ENCODE data around the gene ZNF536.
"Not testable (repeated sequence)": the region's sequence is repeated elsewhere in the genome, so short reads cannot be mapped to it uniquely, and the experiment has no call there.

ZNF536 gene

DNA sequence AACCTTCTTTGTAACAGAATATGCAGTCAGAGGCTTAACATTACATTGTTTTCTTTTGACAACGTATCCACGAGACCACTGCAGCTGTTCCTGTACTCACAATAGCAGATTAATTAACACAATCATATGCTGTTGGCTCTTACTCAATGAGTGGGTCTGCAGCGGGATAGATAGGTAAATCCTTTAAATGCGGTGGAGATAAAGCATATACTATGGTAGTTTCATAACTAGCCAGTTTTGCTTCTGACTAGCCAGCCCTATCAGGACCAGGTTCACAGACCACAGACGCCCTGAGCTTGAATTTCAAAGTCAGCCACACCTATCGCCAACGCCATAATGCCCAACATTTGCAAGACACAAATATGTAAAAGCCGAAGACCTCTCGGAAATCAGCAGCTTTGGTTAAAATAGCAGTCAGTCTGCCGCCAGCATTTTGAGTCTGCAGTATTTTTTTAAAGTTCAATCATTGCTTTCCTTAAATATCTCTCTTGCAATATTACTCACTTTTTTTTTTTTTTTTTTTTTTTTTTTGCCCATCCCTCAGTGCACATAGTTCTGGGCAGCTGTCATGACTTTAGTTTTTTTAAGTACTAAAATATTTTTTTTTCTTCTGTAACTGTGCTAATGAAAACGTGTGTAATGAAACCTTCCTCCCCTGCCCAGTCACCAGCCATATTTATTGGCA, 120.5 kb downstream of the ZNF536 start:
- CTCF ChIA-PET: no interaction called here
- Mint-ChIP-seq H3K4me3 (no peak overlapping the region), H3K27ac (no peak overlapping the region), H3K36me3 (no peaks in the 10 kb centered on the region), H3K9me3 (peaks cover 2% of the 10 kb centered on the region), H3K4me1 (no peaks in the 10 kb centered on the region), H3K27me3 (no peaks in the 10 kb centered on the region)
- no peak for DNase-seq

DNA sequence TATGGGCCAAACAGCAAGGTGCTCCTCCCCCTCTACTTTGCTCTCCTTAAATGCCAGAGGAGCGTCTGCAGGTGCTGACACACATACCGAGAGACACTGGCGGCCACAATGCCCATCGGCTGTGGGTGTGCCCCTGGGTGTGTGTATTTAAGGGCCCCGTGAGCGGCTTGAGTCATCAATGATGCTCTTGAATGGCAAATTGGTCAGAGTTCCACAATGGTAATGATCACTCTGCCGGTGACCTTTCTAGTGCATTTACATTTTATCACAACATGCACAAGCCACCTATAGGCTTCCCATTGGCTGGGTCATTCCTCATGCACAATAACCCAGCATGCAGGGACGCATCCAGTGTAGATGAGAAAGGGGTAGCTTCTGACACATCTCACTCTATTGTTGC, 124.8 kb downstream of the ZNF536 start:
- CTCF ChIA-PET: no interaction called here
- H3K4me3 Mint-ChIP-seq: no peak overlapping the region
- no peak for DNase-seq
- H3K27me3 Mint-ChIP-seq: no peaks in the 10 kb centered on the region
- peaks cover 2% of the 10 kb centered on the region for H3K9me3 Mint-ChIP-seq
- H3K27ac Mint-ChIP-seq: no peak overlapping the region
- H3K4me1 Mint-ChIP-seq: no peaks in the 10 kb centered on the region
- H3K36me3 Mint-ChIP-seq: no peaks in the 10 kb centered on the region

- DNase-seq, H3K4me3 Mint-ChIP-seq, H3K9me3 Mint-ChIP-seq, H3K27me3 Mint-ChIP-seq, H3K27ac Mint-ChIP-seq, CTCF ChIA-PET, H3K36me3 Mint-ChIP-seq, H3K4me1 Mint-ChIP-seq: not testable (repeated sequence)
Measured at GRCh38 chr19:30498085-30498484, 125.9 kb downstream of the ZNF536 start.

DNA sequence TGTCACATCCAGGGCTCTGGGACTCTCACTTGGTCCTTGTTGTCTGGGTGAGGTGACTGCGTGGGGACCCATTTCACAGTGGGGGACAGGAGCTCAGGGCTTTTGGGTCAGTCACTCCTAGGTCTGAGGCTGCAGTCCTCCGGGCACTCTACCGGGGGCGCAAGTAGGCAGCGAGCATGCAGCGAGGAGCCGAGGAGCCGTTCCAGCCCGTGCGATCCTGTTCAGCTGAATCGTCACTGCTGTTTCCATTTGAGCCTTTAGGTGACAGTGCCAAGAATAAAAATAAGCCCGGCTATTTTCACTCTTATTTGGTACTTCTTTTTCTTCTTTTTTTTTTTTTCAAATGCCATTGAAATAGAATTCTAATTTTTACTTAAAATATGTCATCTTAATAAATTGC, 126.5 kb downstream of the ZNF536 start:
- Mint-ChIP-seq H3K4me1 (no peaks in the 10 kb centered on the region), H3K9me3 (peaks cover 2% of the 10 kb centered on the region), H3K36me3 (no peaks in the 10 kb centered on the region), H3K27me3 (no peaks in the 10 kb centered on the region), H3K4me3 (no peak overlapping the region), H3K27ac (no peak overlapping the region)
- DNase-seq: no peak
- CTCF ChIA-PET: no interaction called here

DNA sequence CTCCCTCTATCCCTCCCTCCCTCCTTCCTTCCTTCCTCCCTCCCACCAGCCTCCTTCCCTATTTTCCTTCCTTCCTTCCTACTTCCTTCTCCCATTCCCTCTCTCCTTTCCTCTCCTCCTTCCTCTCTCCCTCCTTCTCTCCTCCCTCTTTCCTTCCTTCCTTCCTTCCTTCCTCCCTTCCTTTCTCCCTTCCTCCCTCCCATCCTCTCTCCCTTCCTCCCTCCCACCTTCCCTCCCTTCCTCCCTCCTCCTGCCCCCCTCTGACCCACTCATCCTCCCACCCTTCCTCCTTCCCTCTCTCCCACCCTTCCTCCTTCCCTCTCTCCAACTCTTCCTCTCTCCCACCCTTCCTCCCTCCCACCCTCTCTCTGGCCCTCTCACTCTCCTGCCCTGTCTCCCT, 132.1 kb downstream of the ZNF536 start:
- H3K27me3 Mint-ChIP-seq: no peaks in the 10 kb centered on the region
- no peak overlapping the region for H3K27ac Mint-ChIP-seq
- no peak for DNase-seq
- CTCF ChIA-PET: no interaction called here
- H3K9me3 Mint-ChIP-seq: no peaks in the 10 kb centered on the region
- H3K4me3 Mint-ChIP-seq: no peak overlapping the region
- no peaks in the 10 kb centered on the region for H3K4me1 Mint-ChIP-seq
- no peaks in the 10 kb centered on the region for H3K36me3 Mint-ChIP-seq

GRCh38 chr19:30512176-30513081, 140.2 kb downstream of the ZNF536 start:
- no peak for DNase-seq
- CTCF ChIA-PET: no interaction called here
- no peaks in the 10 kb centered on the region for H3K9me3 Mint-ChIP-seq
- no peaks in the 10 kb centered on the region for H3K27me3 Mint-ChIP-seq
- H3K4me1 Mint-ChIP-seq: no peaks in the 10 kb centered on the region
- no peak overlapping the region for H3K27ac Mint-ChIP-seq
- no peaks in the 10 kb centered on the region for H3K36me3 Mint-ChIP-seq
- H3K4me3 Mint-ChIP-seq: no peak overlapping the region

DNA sequence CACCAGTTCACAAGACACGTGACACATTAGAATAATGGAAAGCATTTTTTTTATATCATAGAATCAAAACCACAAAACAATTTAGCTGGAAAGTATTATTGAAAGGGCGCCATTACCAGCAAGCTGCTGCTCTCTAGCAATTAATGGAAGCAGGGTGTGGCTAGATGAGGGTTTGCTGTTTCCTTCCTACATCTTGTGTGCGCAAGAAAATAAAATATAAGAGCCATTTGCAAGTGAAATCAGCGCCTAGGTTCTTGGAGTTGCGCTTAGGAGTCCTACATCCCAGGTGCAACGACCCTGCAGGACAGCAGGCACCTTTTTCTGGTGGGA, 140.9 kb downstream of the ZNF536 start:
- Mint-ChIP-seq H3K36me3 (no peaks in the 10 kb centered on the region), H3K4me3 (no peak overlapping the region), H3K4me1 (no peaks in the 10 kb centered on the region), H3K27ac (no peak overlapping the region), H3K27me3 (no peaks in the 10 kb centered on the region), H3K9me3 (no peaks in the 10 kb centered on the region)
- CTCF ChIA-PET: no interaction called here
- DNase-seq: no peak

GRCh38 chr19:30516111-30516510, 143.9 kb downstream of the ZNF536 start:
- Mint-ChIP-seq H3K4me1 (no peaks in the 10 kb centered on the region), H3K27me3 (no peaks in the 10 kb centered on the region), H3K9me3 (no peaks in the 10 kb centered on the region), H3K27ac (no peak overlapping the region), H3K4me3 (no peak overlapping the region), H3K36me3 (no peaks in the 10 kb centered on the region)
- no peak for DNase-seq
- CTCF ChIA-PET: no interaction called here

- no peak for DNase-seq
- no peaks in the 10 kb centered on the region for H3K27me3 Mint-ChIP-seq
- H3K4me3 Mint-ChIP-seq: no peak overlapping the region
- H3K4me1 Mint-ChIP-seq: no peaks in the 10 kb centered on the region
- H3K36me3 Mint-ChIP-seq: no peaks in the 10 kb centered on the region
- no peaks in the 10 kb centered on the region for H3K9me3 Mint-ChIP-seq
- CTCF ChIA-PET: no interaction called here
- H3K27ac Mint-ChIP-seq: no peak overlapping the region
Measured at GRCh38 chr19:30516531-30516930, 144.3 kb downstream of the ZNF536 start.

GRCh38 chr19:30518965-30519606, 146.9 kb downstream of the ZNF536 start:
- H3K27ac Mint-ChIP-seq: no peak overlapping the region

DNA sequence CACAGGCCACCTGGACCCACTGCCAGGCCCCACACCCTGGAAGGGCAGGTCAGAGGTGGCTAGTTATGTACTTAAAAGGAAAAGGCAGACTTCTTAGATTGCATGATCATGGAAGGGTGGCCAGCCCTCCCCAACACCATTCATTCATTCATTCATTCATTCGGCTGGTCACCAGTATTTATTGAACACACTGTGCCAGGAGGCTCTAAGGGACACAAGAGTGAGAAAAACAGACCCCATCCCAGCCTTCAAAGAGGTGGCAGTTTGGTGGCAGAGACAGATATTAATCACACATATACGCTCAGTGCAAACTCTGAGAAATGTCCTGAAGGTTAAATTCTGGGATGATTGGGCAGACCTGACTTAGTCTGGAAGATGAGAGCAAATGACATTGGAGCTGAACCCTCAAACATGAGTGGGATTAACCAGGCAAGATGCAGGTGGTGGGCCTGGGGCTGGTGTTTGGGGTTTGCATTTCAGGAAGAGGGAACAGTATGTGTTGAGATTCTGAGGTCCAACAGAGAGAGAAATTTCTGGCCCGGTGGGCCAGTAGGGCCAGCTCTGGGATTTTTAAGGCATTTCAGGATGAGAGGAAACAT, 147.5 kb downstream of the ZNF536 start:
- Mint-ChIP-seq H3K36me3 (no peaks in the 10 kb centered on the region), H3K4me1 (no peaks in the 10 kb centered on the region), H3K4me3 (no peak overlapping the region), H3K9me3 (no peaks in the 10 kb centered on the region), H3K27me3 (no peaks in the 10 kb centered on the region), H3K27ac (no peak overlapping the region)
- CTCF ChIA-PET: no interaction called here
- no peak for DNase-seq

More at GRCh38 chr19:30518965-30519606, 146.9 kb downstream of the ZNF536 start:
- no peaks in the 10 kb centered on the region for H3K36me3 Mint-ChIP-seq
- CTCF ChIA-PET: no interaction called here
- no peaks in the 10 kb centered on the region for H3K4me1 Mint-ChIP-seq
- H3K9me3 Mint-ChIP-seq: no peaks in the 10 kb centered on the region
- no peak for DNase-seq
- H3K27me3 Mint-ChIP-seq: no peaks in the 10 kb centered on the region
- H3K4me3 Mint-ChIP-seq: no peak overlapping the region

DNA sequence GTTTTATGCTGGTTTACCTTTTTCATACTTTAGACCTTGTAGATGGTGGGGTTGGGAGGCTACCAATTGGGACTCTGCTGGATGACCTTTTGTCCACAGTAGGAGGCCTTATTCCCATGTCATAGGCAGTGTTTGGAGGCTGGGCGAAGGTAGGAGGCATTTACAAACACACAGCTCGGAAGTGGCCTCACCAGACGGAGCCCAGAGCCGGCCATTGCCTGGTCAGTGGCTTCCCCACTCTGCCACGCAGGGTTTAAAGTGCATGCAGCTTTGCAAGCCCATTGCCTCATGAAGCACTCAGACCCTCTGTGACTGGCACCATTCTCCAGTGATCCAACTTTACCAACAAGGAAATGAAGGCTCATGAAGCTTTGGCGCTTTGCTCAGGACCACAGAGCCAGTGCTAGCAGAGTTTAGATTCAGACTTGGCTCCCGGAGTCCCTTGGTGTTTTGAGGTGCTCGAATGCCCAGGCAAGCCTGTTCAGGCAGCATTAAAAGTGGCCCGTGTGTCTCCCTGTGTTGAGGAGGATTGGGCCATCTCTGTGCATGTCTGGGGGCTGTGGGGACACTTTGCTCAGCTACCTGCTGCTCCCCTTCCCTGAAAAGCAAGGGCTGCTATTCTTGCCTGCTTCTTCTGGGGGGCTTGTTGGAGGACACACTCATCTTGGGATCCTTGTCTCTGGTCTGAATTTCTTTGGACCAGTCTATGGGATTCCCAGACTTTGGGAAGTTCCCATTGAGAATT, 148.7 kb downstream of the ZNF536 start:
- CTCF ChIA-PET: no interaction called here
- H3K27me3 Mint-ChIP-seq: no peaks in the 10 kb centered on the region
- H3K36me3 Mint-ChIP-seq: no peaks in the 10 kb centered on the region
- no peaks in the 10 kb centered on the region for H3K9me3 Mint-ChIP-seq
- no peak overlapping the region for H3K4me3 Mint-ChIP-seq
- no peak for DNase-seq
- H3K4me1 Mint-ChIP-seq: no peaks in the 10 kb centered on the region
- no peak overlapping the region for H3K27ac Mint-ChIP-seq

DNA sequence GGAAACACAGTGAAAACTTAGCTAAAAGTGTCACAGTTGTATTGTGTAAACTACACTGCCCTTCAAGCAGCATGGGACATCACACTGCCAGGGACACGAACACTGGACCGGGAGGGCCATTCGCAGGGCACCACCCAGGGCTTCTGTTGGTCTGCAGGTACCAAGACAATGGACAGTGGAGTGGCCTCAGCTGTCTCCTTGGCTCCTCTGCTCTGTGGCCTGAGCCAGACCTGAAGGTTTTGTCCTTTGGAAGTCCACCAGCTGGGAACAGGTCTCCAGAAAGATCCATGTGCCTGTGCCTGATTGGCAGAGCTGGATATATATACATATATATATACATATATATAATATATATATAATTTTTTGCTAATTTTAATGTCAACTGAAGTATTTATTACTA, 149.8 kb downstream of the ZNF536 start:
- H3K4me1 Mint-ChIP-seq: no peaks in the 10 kb centered on the region
- H3K9me3 Mint-ChIP-seq: no peaks in the 10 kb centered on the region
- H3K36me3 Mint-ChIP-seq: no peaks in the 10 kb centered on the region
- no peak overlapping the region for H3K4me3 Mint-ChIP-seq
- H3K27me3 Mint-ChIP-seq: no peaks in the 10 kb centered on the region
- no peak for DNase-seq
- H3K27ac Mint-ChIP-seq: no peak overlapping the region
- CTCF ChIA-PET: no interaction called here

- DNase-seq: no peak
- Mint-ChIP-seq H3K4me3 (no peak overlapping the region), H3K4me1 (no peaks in the 10 kb centered on the region)
Measured at GRCh38 chr19:30522341-30522740, 150.2 kb downstream of the ZNF536 start.

More at GRCh38 chr19:30522341-30522740, 150.2 kb downstream of the ZNF536 start:
- Mint-ChIP-seq H3K27ac (no peak overlapping the region), H3K36me3 (no peaks in the 10 kb centered on the region), H3K9me3 (no peaks in the 10 kb centered on the region), H3K27me3 (no peaks in the 10 kb centered on the region)
- CTCF ChIA-PET: no interaction called here

Data from activated naive CD4-positive, alpha-beta T cell treated with anti-CD3 and anti-CD28 coated beads, Interleukin-2, amount 10 ng/mL, durations not matched to agents 7 days and 5 days (primary cell).